ENCODE results near the gene XAB2. TPM values are rescaled to one million over a fixed set of nuclear protein-coding genes. Genes with fewer than 3 reads are reported as not detected.

Gene XAB2
- total RNA-seq, result 32.9 and 36.3 TPM in 2 replicates

DNA sequence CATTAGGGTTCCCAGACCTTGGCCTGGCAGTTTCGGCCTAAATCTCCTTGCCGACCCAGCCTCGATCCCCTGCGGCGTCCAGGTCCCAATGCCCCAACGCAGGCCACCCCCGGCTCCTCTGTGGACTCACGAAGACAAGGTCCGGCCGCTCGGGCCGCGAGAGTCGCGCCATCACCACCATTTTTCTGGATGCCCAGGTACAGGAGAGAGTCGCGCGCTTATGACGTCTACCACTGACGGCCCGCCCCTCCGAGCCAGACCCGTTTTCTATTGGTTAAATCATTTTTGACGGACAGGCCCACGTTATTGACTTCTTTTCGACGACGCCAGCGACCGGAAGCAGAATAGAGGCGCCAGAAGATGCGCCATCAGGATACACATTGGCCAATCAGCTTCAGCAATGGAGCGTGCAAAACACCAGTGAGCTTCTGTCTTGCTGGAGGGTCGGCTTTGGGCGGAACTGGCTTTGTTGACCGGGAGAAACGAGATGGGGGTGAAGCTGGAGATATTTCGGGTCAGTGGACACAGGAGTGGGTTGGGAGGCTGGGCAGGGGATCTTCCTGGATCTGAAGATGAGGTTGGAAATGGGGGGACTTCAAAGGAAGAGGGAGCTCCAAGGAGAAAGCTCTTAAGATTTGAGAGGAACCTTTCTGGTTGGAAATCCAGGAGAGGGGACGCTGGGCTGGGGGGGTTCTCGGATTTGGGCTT is at the start of gene XAB2, which contains the start of gene PET100:
XAB2 (minus strand) TSS at position 199 of the 708 bp plus-strand sequence; CDS start at position 181, 18 bp downstream.
PET100 (plus strand) TSS at position 447 of the 708 bp plus-strand sequence; CDS start at position 488, 41 bp downstream.

DNA sequence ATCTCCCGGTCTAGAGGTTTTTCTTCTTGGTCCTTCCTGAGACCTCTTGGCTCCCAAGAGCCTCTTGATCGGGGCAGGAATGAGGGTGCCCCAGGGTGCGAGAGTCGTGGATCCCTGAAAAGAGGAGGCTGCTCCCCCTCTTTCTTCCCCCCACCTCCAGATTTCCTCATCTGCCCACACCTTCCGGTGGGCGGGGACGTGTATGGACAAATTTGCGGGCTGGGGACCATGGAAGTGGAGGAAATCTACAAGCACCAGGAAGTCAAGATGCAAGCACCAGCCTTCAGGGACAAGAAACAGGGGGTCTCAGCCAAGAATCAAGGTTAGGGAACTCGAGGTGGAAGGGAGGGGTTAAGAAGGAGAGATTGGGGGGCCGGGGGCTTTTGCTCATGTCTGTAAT is 47.5 kb upstream of the XAB2 start, which contains the start of gene MCEMP1:
MCEMP1 (plus strand) TSS at position 237 of the 400 bp plus-strand sequence; CDS start at position 268, 31 bp downstream.

DNA sequence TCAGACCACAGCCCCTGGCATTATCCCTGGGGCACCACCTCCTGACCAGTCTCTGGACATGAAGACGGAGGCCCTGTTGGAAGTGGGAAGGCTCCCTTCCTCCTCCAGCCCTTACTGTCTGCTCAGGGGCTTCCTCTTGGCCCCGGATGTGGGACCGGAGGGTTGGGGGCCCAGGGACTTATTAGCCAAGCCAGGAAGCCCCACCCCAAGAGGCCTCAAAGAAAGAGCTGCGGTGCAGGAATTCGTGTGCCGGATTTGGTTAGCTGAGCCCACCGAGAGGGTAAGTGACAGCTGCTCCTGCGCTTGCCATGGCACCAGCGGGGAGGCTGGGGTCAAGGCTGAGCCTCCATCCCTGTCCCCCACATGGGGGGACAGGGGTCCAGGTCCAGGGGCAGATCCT is 39.5 kb upstream of the XAB2 start, which contains the start of gene RETN:
RETN (plus strand) TSS at position 208 of the 400 bp plus-strand sequence. CDS start 278 bp downstream, outside the sequence.

DNA sequence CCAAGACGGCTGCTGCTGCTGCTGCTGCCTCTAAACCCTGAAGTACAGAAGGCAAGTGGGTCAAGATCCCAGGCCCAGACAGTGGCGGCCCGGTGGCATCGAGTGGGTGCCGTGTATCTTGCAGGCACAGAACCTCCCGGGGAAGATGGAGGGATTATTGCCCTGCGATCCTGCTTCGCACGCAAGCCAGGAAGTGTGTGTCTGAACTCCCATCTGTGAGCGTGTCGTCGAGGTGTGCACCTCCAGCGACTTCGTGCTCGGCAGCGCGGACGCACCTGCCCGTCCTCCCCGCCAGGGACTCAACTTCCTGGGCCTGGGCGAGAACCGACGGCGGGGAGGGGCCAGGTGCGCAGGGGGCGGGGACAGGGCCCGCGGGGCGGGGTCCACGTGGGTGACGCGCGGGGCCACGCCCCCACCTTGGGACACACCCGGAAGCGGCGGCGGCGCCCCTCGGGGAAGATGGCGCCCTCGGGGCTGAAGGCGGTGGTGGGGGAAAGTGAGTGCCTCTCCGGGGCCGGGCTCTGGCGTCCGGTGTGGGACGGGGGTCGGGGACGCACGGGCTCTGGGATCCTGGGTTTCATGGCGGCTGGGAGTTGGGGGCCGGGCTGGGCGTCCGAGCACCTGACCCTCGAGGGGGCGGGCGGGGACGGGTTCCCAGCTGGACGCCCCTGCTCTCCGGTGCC is 7.5 kb upstream of the XAB2 start, which contains the start of gene STXBP2:
STXBP2 (plus strand) TSS at position 420 of the 683 bp plus-strand sequence; CDS start at position 460, 40 bp downstream.

DNA sequence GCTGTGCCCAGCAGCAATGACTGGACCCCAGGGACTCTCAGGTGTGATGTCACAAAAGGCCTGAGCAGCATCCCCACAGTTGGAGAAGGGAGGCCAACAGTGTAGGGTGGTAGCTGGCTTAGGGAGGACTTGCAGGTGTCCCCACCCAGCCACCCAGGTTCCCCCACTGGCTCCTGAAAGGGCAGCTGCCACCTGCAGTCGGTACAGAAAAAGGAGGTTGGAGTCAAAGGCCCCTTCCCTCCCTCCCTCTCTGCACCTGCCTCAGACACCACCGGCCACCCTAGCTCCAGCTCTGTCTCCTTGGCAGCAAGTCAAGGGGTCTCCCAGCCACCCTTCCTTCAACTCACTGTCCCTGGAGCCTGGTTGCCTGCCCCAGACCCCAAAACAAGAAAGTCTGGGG is 4.4 kb upstream of the XAB2 start, which contains the start of gene PCP2:
PCP2 (minus strand) TSS at position 22 of the 400 bp plus-strand sequence. CDS start 262 bp downstream, outside the sequence.

DNA sequence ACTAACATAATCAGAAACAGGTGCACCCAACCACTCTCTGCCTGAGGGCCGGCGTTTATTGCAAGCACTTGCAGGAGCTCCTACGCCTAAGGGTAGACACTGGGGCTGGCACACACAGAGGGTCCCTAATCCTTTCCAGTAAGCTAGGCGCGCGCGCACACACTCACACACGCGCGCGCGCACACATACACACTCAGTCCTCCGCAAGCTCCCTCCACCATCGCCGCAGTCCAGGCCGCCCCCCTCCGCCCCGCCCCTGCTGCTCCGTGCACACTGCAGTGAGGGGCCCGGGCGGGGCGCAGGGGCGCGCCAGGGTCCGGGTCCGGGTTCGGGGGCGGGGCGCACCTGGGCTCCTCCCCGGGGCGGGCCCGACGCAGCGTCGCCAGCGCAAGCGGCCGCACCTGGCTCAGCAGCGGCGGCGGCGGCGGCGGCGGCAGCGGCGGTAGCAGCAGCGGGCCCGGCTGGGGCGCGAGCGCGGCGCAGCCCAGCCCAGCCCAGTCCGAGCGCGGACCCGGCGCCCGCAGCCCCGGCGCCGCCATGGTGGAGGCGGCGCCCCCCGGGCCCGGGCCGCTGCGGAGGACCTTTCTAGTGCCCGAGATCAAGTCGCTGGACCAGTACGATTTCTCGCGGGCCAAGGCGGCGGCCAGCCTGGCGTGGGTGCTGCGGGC is 33.7 kb downstream of the XAB2 start, which contains the start of gene CAMSAP3:
CAMSAP3 (plus strand) TSS at position 398 of the 668 bp plus-strand sequence; CDS start at position 538, 140 bp downstream.

Other genes with a start within 250 kb of the XAB2 start
- 5.5 and 5.8 TPM in 2 replicates for gene PEX11G, start 140.5 kb downstream of the XAB2 start, total RNA-seq
- 13.8 and 22.9 TPM in 2 replicates for gene ZNF358, start 113.4 kb downstream of the XAB2 start, total RNA-seq
- gene MCOLN1, start 106.9 kb downstream of the XAB2 start, total RNA-seq, result 3.0 and 3.1 TPM in 2 replicates
- 73.2 and 75.9 TPM in 2 replicates for gene PNPLA6, start 93.8 kb downstream of the XAB2 start, total RNA-seq
- 4.2 and 5.1 TPM in 2 replicates for gene CAMSAP3, start 33.7 kb downstream of the XAB2 start, total RNA-seq
- gene PET100, start 248 bp upstream of the XAB2 start, total RNA-seq, result 23.1 and 43.3 TPM in 2 replicates
- not detected in 2 replicates for gene PCP2, start 4.2 kb upstream of the XAB2 start, total RNA-seq
- gene STXBP2, start 7.6 kb upstream of the XAB2 start, total RNA-seq, result 43.7 and 55.8 TPM in 2 replicates
- gene RETN, start 39.5 kb upstream of the XAB2 start, total RNA-seq, result not detected in 2 replicates
- not detected in 2 replicates for gene MCEMP1, start 47.5 kb upstream of the XAB2 start, total RNA-seq
- gene TRAPPC5, start 51.3 kb upstream of the XAB2 start, total RNA-seq, result 121 and 125 TPM in 2 replicates
- not detected in 2 replicates for gene FCER2, start 72.6 kb upstream of the XAB2 start, total RNA-seq
- gene CLEC4G, start 102.6 kb upstream of the XAB2 start, total RNA-seq, result not detected in 2 replicates
- not detected in 2 replicates for gene CD209, start 118.0 kb upstream of the XAB2 start, total RNA-seq
- gene CLEC4M, start 133.7 kb upstream of the XAB2 start, total RNA-seq, result not detected in 2 replicates
- gene EVI5L, start 200.7 kb upstream of the XAB2 start, total RNA-seq, result 14.2 and 18.0 TPM in 2 replicates
- not detected in 2 replicates for gene PRR36, start 244.8 kb upstream of the XAB2 start, total RNA-seq